DOHH2 (cell line): ENCODE data around the gene C20orf202.

Experiments used
- CTCF ChIP-seq: fragments of 200-600 bp; sonication (generic); IDR thresholded peaks from one replicate; pipeline ENCODE4 v1.5.1; 2014; ENCODE audit warnings: antibody characterized with exemption, mild to moderate bottlenecking, low read depth, low read length; ENCODE audit not compliant: poor library complexity, severe bottlenecking
- EZH2phosphoT487 ChIP-seq: fragments of 200-600 bp; sonication (generic); IDR thresholded peaks from 2 replicates; pipeline ENCODE4 v1.6.1; 2017; ENCODE audit warnings: borderline replicate concordance, mild to moderate bottlenecking, antibody characterized with exemption, low read length, moderate library complexity, mixed read lengths

DNA sequence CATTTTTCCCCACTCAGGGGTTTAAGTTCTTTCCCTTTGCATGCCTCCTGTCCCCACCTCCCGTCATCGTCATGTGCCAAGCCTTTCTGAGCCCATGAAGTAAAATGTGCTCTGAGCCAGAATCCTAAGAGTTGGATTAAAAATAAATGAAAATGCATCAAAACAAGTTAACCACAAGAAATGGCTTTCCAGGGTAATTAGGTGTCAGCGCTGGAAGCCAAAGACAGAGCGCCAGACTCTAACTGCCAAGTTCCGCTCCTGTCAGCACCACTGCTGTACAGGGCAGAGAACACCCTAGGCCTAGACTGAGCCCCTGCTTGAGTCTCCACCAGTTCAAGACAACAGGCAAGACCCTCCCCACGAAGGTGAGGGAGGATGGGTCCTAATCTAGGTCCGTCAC is 5.5 kb upstream of the C20orf202 start:
- TF ChIP-seq CTCF: no peak
- no peak for TF ChIP-seq EZH2phosphoT487
